WERI-Rb-1 (cell line): ENCODE measurements around the gene MAST4.

Experiments
- DNase-seq: peaks from one replicate; pipeline ENCODE4 v3.0.0-alpha.2; 2020
- H3K27ac ChIP-seq: fragments of 250-450 bp; sonication (Bioruptor Pico); 2 replicates; pipeline ENCODE4 v1.5.1; 2020; ENCODE audit warnings: mild to moderate bottlenecking, moderate library complexity
- H3K27me3 ChIP-seq: fragments of 250-450 bp; sonication (Bioruptor Pico); 2 replicates; pipeline ENCODE4 v1.5.1; 2021; ENCODE audit warnings: mild to moderate bottlenecking, low read depth, moderate library complexity; ENCODE audit not compliant: insufficient read depth, severe bottlenecking
- H3K36me3 ChIP-seq: fragments of 250-450 bp; sonication (Bioruptor Pico); 2 replicates; pipeline ENCODE4 v1.5.1; 2020; ENCODE audit warnings: mild to moderate bottlenecking, moderate library complexity
- H3K4me3 ChIP-seq: 2 replicates; pipeline ENCODE4 v1.5.1; 2011; ENCODE audit warnings: low read depth, mild to moderate bottlenecking, control low read depth, low read length
- H3K9me3 ChIP-seq: fragments of 250-450 bp; sonication (Bioruptor Pico); 2 replicates; pipeline ENCODE4 v1.5.1; 2021; ENCODE audit warnings: mild to moderate bottlenecking, moderate library complexity; ENCODE audit not compliant: severe bottlenecking
- TF ChIP-seq, protein P1 (sequence below): IDR thresholded peaks from 2 replicates; pipeline ENCODE4 v1.5.1; 2011; ENCODE audit warnings: low read depth, mild to moderate bottlenecking, control low read depth, inconsistent platforms, low read length

Gene MAST4

DNA sequence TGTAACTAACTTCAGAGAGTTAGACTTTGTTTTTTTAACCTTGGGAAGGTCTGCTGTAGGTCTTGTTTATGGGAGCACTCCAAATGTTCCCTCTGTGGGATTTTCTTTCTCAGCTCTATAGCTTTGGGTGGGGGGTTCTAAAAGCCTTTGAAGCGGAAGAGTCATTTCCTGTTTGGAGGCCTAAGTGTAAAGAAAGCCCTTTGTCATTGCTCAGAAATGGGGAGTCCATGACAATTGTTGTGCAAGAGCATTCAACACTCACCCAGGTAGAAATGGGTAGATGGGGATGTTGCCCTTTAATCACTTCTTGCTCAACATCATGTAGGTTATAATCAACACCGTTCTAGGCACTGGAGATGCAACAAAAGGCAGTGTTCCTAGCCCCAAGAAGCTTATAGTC, 30.3 kb upstream of the MAST4 start:
- TF ChIP-seq, protein P1, sequence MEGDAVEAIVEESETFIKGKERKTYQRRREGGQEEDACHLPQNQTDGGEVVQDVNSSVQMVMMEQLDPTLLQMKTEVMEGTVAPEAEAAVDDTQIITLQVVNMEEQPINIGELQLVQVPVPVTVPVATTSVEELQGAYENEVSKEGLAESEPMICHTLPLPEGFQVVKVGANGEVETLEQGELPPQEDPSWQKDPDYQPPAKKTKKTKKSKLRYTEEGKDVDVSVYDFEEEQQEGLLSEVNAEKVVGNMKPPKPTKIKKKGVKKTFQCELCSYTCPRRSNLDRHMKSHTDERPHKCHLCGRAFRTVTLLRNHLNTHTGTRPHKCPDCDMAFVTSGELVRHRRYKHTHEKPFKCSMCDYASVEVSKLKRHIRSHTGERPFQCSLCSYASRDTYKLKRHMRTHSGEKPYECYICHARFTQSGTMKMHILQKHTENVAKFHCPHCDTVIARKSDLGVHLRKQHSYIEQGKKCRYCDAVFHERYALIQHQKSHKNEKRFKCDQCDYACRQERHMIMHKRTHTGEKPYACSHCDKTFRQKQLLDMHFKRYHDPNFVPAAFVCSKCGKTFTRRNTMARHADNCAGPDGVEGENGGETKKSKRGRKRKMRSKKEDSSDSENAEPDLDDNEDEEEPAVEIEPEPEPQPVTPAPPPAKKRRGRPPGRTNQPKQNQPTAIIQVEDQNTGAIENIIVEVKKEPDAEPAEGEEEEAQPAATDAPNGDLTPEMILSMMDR: no peak
- Histone ChIP-seq H3K36me3 (no peaks in the 10 kb centered on the region), H3K27ac (no peak overlapping the region), H3K9me3 (no peaks in the 10 kb centered on the region), H3K27me3 (peaks cover 1% of the 10 kb centered on the region), H3K4me3 (no peak overlapping the region)
- no peak for DNase-seq

DNA sequence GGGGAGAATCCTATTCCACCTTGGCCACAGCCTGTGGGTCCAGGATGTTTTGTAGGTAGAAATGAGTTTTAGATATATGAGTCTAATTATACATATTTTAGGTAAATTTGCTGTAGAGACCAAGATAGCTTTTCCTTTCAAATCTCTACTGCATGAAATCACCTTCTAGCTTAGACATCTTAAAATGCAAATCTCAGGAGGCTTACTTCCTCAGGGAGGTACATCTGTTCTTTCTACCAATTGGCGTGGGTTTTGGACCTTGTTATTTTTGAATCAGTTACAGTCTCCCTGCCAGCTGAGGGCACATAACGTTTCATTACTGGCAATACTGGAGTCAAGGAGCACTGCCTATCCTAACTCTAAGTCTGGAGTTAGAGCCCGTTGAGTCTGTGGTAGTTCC, 28.7 kb upstream of the MAST4 start:
- Histone ChIP-seq H3K27me3 (peaks cover 4% of the 10 kb centered on the region), H3K36me3 (no peaks in the 10 kb centered on the region), H3K4me3 (no peak overlapping the region), H3K27ac (no peak overlapping the region), H3K9me3 (no peaks in the 10 kb centered on the region)
- TF ChIP-seq, protein P1: no peak
- no peak for DNase-seq

DNA sequence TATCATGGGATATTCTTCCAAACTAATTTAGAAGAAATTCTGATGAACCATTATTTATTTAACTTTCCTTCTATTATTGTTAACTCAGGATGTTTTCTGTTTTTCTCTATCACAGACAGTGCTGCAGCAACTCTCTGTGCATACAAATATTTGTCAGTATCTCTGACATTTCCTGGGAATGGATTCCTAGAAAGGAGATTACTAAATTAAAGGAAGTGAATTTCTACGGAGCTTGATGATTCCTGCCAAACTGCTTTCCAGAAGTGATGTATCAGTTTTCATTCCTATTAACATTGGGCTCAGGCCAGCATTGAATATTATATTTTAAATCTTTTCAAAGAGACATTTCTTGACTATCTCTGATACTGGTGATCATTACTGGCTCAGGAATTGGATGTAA, 26.0 kb upstream of the MAST4 start:
- Histone ChIP-seq H3K27me3 (peaks cover 4% of the 10 kb centered on the region), H3K36me3 (no peaks in the 10 kb centered on the region), H3K9me3 (no peaks in the 10 kb centered on the region), H3K27ac (no peak overlapping the region), H3K4me3 (no peak overlapping the region)
- DNase-seq: no peak
- TF ChIP-seq, protein P1: no peak

DNA sequence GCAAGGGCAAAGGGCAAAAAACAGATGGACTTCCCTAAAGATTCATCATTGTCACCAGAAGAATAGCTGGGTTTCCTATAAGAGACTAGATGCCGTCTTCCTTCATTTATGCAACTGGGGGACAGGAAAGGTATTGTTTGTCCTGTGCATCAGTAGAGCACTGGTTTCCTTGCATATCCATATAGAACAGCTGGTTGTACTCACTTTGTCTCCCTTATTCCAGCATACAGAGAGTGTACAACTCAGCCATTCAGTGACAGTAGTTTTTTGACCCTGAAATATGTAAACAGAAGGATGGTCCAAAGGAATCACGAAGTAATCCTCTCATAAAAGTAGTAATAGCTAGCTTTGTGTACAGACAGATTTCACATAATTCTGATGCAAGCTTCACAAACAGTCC, 22.5 kb upstream of the MAST4 start:
- H3K9me3 ChIP-seq: no peaks in the 10 kb centered on the region
- no peak for DNase-seq
- TF ChIP-seq, protein P1: no peak
- H3K4me3 ChIP-seq: no peak overlapping the region
- H3K36me3 ChIP-seq: no peaks in the 10 kb centered on the region
- no peak overlapping the region for H3K27ac ChIP-seq
- peaks cover 4% of the 10 kb centered on the region for H3K27me3 ChIP-seq

DNA sequence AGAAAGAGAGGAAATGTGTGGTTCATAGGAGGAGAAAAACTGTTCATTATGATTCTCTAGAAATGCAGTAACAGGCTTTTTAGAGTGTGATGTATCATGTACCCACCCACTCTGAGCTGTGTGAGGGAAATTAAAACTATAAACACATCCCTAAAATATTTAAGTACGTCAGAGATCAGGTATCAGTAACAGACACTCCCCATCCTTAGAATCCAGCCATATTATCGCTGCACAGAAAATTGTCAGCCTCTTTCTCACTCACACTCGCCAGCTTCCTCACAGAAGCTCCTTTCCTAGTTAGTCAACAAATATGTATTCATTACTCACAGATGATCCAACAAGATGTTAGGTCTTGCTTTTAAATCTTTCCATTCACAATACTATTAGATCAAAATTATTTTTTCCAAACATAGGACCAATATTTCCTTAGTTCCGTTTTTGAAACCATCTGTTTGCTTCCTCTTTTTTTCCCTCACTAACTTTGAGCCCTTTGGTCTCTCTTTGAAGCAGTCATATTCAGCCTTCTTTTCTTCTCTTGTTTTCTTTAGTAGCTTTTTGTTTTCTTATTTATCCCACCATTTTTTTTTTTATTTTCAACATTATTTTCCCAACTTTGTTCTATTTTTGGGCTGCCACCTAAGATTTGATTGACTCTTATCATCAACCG, 13.6 kb upstream of the MAST4 start:
- no peak for DNase-seq
- Histone ChIP-seq H3K4me3 (no peak overlapping the region), H3K9me3 (no peaks in the 10 kb centered on the region), H3K27me3 (peaks cover 64% of the 10 kb centered on the region), H3K36me3 (no peaks in the 10 kb centered on the region), H3K27ac (no peak overlapping the region)
- TF ChIP-seq, protein P1: no peak

DNA sequence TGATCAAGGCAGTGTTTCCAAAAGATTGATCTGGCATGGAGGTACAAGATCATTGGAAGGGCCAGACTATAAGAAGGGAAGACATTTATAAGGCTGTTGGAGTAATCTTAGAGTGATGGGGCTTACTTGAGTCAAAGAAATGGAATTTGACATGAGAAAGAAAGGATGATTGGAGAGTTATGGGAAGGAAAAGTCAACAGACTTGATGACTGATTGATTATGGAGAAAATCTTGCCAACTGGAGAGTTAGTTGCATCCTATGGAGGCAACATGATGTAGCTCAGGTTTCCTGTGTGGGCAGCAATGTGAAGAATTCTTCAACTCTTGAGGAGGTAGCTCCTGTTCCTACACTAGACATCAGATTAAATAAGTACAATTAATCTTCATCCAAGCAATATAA, 10.9 kb upstream of the MAST4 start:
- Histone ChIP-seq H3K27ac (no peak overlapping the region), H3K4me3 (no peak overlapping the region), H3K27me3 (peaks cover 75% of the 10 kb centered on the region), H3K9me3 (no peaks in the 10 kb centered on the region), H3K36me3 (no peaks in the 10 kb centered on the region)
- TF ChIP-seq, protein P1: no peak
- no peak for DNase-seq
